GM12872 (cell line): ENCODE data around the gene SMIM5.

Source experiments
- TF ChIP-seq, protein P1 (sequence below): IDR thresholded peaks from 3 replicates; pipeline ENCODE4 v1.5.1; 2011; ENCODE audit warnings: low read depth, mild to moderate bottlenecking, low read length, moderate library complexity; ENCODE audit not compliant: insufficient read depth

The SMIM5 gene

DNA sequence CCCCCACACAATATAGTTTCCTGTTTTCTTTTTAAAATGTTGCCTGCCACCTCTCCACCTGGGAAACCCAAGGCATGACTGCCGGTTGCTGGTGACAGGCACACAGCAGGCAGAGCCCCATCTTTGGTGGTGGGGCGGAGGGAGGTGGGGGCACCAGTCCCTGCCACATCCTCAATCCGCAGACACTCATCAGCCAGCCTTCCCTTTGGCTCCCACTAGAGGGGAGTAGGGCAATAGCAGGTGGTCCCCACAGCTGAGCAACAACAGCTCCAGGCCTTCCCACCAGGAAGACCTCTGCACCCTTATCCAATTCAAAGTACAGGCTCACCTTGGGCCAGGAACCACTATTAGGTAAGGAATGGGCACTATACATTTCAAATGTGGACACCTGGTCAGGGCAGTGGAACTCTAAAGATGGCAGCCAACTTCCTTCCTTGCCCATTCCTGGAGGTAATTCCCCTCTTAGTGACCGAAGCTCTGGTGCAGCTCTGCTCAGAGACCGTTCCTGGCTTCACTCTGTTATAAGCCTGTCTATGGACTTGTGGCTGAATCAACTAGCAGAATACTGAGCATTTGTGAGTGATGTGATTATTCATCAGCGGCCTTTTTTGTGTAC is 19.8 kb downstream of the SMIM5 start:
- TF ChIP-seq, protein P1, sequence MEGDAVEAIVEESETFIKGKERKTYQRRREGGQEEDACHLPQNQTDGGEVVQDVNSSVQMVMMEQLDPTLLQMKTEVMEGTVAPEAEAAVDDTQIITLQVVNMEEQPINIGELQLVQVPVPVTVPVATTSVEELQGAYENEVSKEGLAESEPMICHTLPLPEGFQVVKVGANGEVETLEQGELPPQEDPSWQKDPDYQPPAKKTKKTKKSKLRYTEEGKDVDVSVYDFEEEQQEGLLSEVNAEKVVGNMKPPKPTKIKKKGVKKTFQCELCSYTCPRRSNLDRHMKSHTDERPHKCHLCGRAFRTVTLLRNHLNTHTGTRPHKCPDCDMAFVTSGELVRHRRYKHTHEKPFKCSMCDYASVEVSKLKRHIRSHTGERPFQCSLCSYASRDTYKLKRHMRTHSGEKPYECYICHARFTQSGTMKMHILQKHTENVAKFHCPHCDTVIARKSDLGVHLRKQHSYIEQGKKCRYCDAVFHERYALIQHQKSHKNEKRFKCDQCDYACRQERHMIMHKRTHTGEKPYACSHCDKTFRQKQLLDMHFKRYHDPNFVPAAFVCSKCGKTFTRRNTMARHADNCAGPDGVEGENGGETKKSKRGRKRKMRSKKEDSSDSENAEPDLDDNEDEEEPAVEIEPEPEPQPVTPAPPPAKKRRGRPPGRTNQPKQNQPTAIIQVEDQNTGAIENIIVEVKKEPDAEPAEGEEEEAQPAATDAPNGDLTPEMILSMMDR, result peak; percentile 96

DNA sequence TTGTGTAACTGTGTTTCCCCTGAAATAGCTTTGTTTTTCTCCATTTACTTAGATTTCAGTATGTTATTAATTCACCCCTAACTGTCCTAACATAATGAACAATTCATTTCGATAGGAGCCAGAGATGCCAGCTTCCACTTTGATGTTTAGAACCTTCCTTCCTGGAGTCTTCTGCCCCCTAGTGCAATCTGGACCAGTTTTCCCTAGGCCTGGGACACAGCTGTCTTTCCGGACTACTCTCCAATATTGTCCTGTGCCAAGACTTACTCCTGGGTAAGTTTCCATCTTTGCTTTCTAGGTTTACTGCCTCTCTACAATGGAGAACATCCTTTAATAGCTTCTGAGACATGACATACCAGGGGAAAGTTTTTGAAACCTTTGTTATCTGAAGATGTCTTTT is 20.9 kb downstream of the SMIM5 start:
- TF ChIP-seq, protein P1, result no peak

DNA sequence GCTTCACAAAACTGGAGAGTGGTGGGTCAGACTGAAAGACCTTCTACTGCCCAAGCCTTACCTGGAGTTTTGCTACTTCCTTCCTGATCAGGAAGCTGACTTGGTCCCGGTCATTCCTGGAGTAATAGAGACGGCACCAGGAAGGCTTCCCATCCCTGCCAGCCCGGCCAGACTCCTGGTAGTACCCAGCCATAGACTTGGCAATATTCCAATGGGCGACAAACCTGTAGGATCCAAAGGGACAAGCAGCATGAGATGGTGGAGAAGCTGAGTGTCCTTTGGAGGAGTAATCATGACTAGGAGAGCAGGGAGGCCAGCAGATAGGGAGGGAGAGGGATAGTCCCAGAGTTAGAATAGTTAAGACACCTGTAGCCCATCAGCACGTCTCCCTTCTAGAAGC is 25.0 kb downstream of the SMIM5 start:
- TF ChIP-seq, protein P1, result no peak

DNA sequence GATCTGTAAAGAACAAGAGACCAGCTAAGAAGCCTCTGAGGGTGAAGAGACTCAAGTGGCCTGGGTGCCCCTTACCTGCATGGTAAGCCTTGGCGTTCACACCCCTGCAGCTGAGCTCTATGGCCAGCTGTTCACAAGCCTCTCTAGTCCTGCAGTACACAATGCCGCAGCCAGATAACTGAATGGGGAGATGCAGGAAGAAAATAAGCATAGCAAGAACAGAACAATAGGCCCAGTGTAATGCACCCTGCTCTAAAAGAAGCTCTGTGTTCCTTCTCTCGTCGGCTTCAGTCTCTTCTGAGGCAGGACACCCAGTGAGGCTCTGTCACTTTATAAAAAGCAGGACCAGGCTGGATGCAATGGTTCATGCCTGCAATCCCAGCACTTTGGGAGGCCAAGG is 28.3 kb downstream of the SMIM5 start:
- TF ChIP-seq, protein P1, result no peak

DNA sequence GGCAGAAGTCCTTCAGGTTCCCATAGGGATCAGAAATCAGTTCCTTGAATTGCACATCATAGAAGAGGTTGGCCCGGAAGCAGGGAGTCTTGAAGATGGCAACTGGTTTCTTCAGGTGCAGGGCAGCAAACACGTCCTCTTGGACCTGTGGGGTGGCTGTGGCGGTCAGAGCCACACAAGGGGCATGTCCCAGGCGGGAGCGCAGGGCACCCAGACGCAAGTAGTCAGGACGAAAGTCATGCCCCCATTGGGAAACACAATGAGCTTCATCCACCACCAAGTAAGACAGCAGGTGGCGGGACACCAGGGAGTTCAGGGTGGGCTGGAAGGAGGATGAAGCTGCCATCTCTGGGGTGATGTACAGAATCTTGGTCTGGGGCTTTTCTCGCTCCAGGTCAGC is 29.3 kb downstream of the SMIM5 start:
- TF ChIP-seq, protein P1, result no peak

DNA sequence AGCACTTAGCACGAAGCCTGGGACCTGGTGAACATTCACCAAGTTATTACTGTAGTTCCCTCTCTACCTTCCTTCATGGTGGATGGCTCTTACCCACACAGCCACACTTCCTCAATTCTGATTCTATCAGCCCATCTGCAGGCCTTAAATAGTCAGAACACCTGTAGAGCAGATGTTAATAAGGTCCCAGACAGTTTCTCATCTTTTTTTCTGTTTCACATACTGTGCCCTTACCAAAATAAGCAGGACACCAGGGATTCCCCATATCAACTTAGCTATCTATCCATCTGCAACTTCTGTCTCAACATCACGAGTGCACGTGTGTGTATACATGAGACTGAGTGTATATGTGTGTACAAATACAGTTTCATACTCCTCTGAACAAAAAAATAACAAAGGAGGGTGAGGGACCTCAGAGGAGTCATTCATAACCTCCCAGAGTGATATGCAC is 30.9 kb downstream of the SMIM5 start:
- TF ChIP-seq, protein P1, result no peak

DNA sequence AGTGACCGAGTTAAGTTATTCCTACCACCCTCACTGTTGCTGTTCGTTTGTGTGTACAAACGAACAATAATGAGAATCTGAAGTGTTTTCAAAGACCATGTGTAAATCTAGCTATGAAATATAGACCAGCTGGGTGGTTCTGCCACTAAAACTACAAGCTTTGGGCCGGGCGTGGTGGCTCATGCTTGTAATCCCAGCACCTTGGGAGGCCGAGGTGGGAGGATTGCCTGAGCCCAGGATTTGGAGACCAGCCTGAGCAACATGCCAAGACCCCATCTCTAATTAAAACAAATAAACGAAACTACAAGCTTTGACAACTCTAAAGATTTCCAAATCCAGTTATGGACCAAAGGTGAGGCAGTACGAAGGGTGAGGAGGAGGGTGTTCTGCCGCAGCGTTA is 32.7 kb downstream of the SMIM5 start:
- TF ChIP-seq, protein P1, result no peak
